Heart left ventricle (tissue), 16 donors: ENCODE measurements around the gene LHFPL4. TPM values are rescaled to one million over a fixed set of nuclear protein-coding genes. Genes with fewer than 3 reads are reported as not detected.

Experiments
- ATAC-seq, 4 donors: fragments of 200-7000 bp; cut with Tn5 transposase; one replicate each; pipeline ENCODE4 v1.9.1; 2020 to 2022; ENCODE audit warnings: moderate library complexity in 4 of 4, mild to moderate bottlenecking in 3 of 4, moderate number of reproducible peaks in 1 of 4
- DNase-seq, 5 donors: peaks; one replicate each; pipeline ENCODE4 v3.0.0-alpha.2; 2020
- H3K27ac ChIP-seq, 12 donors: fragments of 200-600 bp; sonication (generic) in 4 of 12; one replicate each; pipeline versions ENCODE4 v1.5.0 to v1.8.0; 2016 to 2022; ENCODE audit warnings: mild to moderate bottlenecking in 2 of 12
- H3K27me3 ChIP-seq, 9 donors: fragments of 200-600 bp; sonication (generic) in 2 of 9; one replicate each; pipeline versions ENCODE4 v1.5.1 to v1.8.0; 2016 to 2022; ENCODE audit warnings: mild to moderate bottlenecking in 3 of 9
- H3K36me3 ChIP-seq, 9 donors: fragments of 200-600 bp; sonication (generic) in 2 of 9; one replicate each; pipeline versions ENCODE4 v1.5.0 to v1.8.0; 2018 to 2022; ENCODE audit warnings: mild to moderate bottlenecking in 2 of 9
- H3K4me1 ChIP-seq, 12 donors: fragments of 200-600 bp; sonication (generic) in 4 of 12; one replicate each; pipeline versions ENCODE4 v1.5.0 to v1.8.0; 2016 to 2022; ENCODE audit warnings: mild to moderate bottlenecking in 3 of 12
- H3K4me3 ChIP-seq, 12 donors: fragments of 200-600 bp; sonication (generic) in 4 of 12; one replicate each; pipeline versions ENCODE4 v1.5.0 to v1.8.0; 2017 to 2022; ENCODE audit warnings: mild to moderate bottlenecking in 9 of 12, moderate library complexity in 4 of 12
- H3K9me3 ChIP-seq, 12 donors: fragments of 200-600 bp; sonication (generic) in 4 of 12; one replicate each; pipeline versions ENCODE4 v1.5.0 to v1.8.0; 2016 to 2022; ENCODE audit warnings: mild to moderate bottlenecking in 1 of 12
- CTCF ChIP-seq, 12 donors: fragments of 200-600 bp; sonication (generic) in 4 of 12; IDR thresholded peaks; one replicate each; pipeline versions ENCODE4 v1.5.0 to v1.8.0; 2018 to 2022; ENCODE audit warnings: antibody characterized with exemption in 12 of 12, mild to moderate bottlenecking in 5 of 12
- POLR2A ChIP-seq, 2 donors: fragments of 450-650 bp; IDR thresholded peaks; one replicate each; pipeline ENCODE4 v1.6.1; 2017; ENCODE audit warnings: antibody characterized with exemption in 2 of 2, mild to moderate bottlenecking in 2 of 2, moderate library complexity in 2 of 2
- WGBS, 4 donors: extraction: QIAGEN DNeasy Blood & Tissue Kit in 2 of 4; methylation state at CpG; one replicate each; pipeline versions ENCODE4 v1.1.5 to v1.1.7; 2013 to 2018; 5-methylcytosine and 5-hydroxymethylcytosine counted together
- intact Hi-C, 10 donors: fragments of 100-400 bp; cut with DNase I; formaldehyde crosslinking; loops; one replicate each; pipeline versions ENCODE4 v1.11.1 to v1.14.2; 2022
- polyA plus RNA-seq, 2 donors: library from polyadenylated mRNA; stranded (reverse); fragments of 200-250 nt; gene quantifications; one replicate each; pipeline ENCODE4 v1.2.3, GENCODE V29; 2013
- total RNA-seq, 9 donors: library from RNA; depleted of rRNA in 2 of 9; stranded (reverse); fragments of >200 nt in 2 of 9; fragmentation: NEBNext Ultra II Directional in 3 of 9; extraction: Animal tissue kit (Norgen Biotek cat#: 25700) in 3 of 9; gene quantifications; one replicate each; pipeline versions ENCODE4 v1.1.0 to v1.2.4, GENCODE V29; 2016 to 2023
- donor health status: ischemic (EF 13 %, LVEDD 7.1; RV severe dilation, severe dysfunction).
- donor health status: healthy with polysubstance abuse.
- donor health status: DM: no; HTN: yes; CAD: no.
- donor health status: DM: no; HTN: no; CAD: no.
- donor health status: ischemic (EF 25% LVEDD 6.9; RV normal size, moderate dysfunction).
- donor health status: ischemic (EF 25% LVEDD 5.7; RV mildly dilated, moderate dysfunction).
- donor health status: healthy.
- donor health status: DM: yes; HTN: yes; CAD: no.
- donor health status: ischemic (EF 35%, LVEDD 5.7; RV mildly dilated, moderate dysfunction).
- donor health status: nonischemic (EF 11% LVEDD 7.7; RV severe dilation, severe dysfunction).
- donor health status: DM: yes; HTN: yes; CAD: no.
- donor health status: PGD.
- donor health status: ischemic (EF 29% LVEDD 5.4; RV normal size, mild dysfunction).
- donor health status: nonischemic (EF 23%, LVEDD 6.1; RV moderate dilation, normal function).

Gene LHFPL4
- total and polyA plus RNA-seq, 11 donors = 0.08 TPM; not detected in 10

- ATAC-seq = no peak
These were observed 80.0 kb downstream of the LHFPL4 start for GRCh38 chr3:9473496-9474065.

DNA sequence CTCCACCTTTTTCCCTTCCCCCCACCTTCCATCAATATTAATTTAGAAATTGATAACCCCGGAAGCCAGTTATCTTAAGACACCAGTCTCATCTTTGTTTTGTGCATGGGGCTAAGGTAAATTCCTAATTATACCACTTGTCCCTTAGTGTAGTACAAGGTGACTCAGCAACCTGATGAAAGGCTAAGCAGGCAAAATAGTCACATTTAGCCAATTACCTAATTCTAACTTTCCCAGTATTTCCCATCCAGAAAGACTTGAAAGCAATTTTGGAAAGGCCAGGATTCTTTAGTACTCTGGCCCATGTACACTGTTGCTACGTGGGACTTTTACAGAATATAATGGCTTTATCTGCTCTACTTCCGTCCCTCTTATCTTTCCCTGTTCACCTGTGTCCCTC, 83.6 kb downstream of the LHFPL4 start:
- Histone ChIP-seq H3K4me1 (no peaks in the 10 kb centered on the region), H3K9me3 (no peaks in the 10 kb centered on the region), H3K4me3 (no peak overlapping the region), H3K36me3 (peaks cover 6 to 100% (median 100%) of the 10 kb centered on the region in 9 donors), H3K27ac (no peak overlapping the region), H3K27me3 (no peaks in the 10 kb centered on the region)
- intact Hi-C loops = loop anchor here in 2 of 10 donors (5.0 kb wide), 2 partner anchors 38 to 502 kb away; no protein-coding TSS in a partner anchor
- no peak for DNase-seq
- no peak for ATAC-seq
- TF ChIP-seq CTCF (IDR thresholded peaks at IDR 0.05) (no peak), POLR2A (IDR thresholded peaks at IDR 0.05) (no peak)
- WGBS, 4 donors = 75 to 78% (median 77%) methylated on average over 3 of the region's 3 CpGs

More at GRCh38 chr3:9473496-9474065, 80.0 kb downstream of the LHFPL4 start:
- no peak for DNase-seq
- TF ChIP-seq CTCF (IDR thresholded peaks at IDR 0.05) (no peak), POLR2A (IDR thresholded peaks at IDR 0.05) (no peak)
- H3K27ac ChIP-seq = no peak overlapping the region
- intact Hi-C loops = loop anchor here in 2 of 10 donors (5.0 kb wide), 2 partner anchors 41 to 499 kb away; no protein-coding TSS in a partner anchor
- H3K36me3 ChIP-seq = peaks cover 3 to 100% (median 100%) of the 10 kb centered on the region in 9 donors
- no peaks in the 10 kb centered on the region for H3K9me3 ChIP-seq
- no peaks in the 10 kb centered on the region for H3K27me3 ChIP-seq
- no peaks in the 10 kb centered on the region for H3K4me1 ChIP-seq
- H3K4me3 ChIP-seq = no peak overlapping the region

DNA sequence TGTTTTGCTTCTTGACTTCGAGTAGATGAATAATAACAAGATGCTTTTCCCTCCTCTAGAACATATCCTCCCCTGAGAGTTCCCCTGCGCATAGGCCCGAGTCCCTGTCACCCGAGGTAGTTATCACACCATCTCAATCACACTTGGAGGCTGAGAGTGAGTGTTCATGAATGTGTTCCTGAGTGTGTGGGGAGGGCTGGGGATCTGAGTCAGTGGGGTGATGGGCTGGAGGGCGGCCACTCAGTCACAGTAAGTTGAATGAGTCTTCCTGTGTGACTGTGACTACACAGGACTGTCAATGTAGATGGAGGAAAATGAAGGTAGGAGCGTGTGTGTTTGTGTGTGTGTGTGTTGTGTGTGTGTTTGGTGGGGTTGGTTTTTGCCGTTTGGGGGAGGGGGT, 85.2 kb downstream of the LHFPL4 start:
- WGBS, 4 donors = 83 to 85% (median 84%) methylated on average over 7 of the region's 7 CpGs

DNA sequence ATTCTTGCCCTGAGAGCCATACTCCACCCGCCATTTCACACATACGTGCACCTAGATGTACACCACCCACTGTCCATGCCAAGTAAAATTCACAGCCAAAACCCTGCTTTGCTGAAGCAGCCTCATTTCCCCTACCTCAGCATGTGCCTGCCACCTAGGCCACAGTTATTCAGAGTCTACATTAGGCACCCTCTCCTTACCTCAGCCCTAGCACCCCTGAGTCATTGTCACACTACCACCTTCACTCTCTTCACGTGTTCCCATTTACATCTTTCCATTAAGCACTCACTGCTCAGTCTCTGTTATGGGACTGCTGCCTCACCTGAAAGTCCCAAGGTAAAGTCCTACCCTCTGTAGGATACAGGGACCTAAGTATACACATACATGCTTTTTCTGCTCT, 86.2 kb downstream of the LHFPL4 start:
- WGBS, 4 donors = 91 to 99% (median 92%) methylated on average over 3 of the region's 3 CpGs

More for the DNA sequence above, 85.2 kb downstream of the LHFPL4 start:
- TF ChIP-seq CTCF (IDR thresholded peaks at IDR 0.05) (no peak), POLR2A (IDR thresholded peaks at IDR 0.05) (no peak)
- ATAC-seq (no peak), DNase-seq (no peak)
- no peak overlapping the region for H3K27ac ChIP-seq
- H3K9me3 ChIP-seq = no peaks in the 10 kb centered on the region
- intact Hi-C loops = no loop called here
- H3K27me3 ChIP-seq = no peaks in the 10 kb centered on the region
- H3K4me3 ChIP-seq = no peak overlapping the region
- no peaks in the 10 kb centered on the region for H3K4me1 ChIP-seq
- peaks cover 3 to 100% (median 100%) of the 10 kb centered on the region in 9 donors for H3K36me3 ChIP-seq

More for the DNA sequence above, 86.2 kb downstream of the LHFPL4 start:
- Histone ChIP-seq H3K27me3 (no peaks in the 10 kb centered on the region), H3K4me3 (no peak overlapping the region), H3K36me3 (peaks cover 3 to 100% (median 100%) of the 10 kb centered on the region in 9 donors), H3K9me3 (no peaks in the 10 kb centered on the region), H3K4me1 (no peaks in the 10 kb centered on the region), H3K27ac (no peak overlapping the region)
- ATAC-seq = no peak
- TF ChIP-seq CTCF (IDR thresholded peaks at IDR 0.05) (no peak), POLR2A (IDR thresholded peaks at IDR 0.05) (no peak)
- intact Hi-C loops = no loop called here
- DNase-seq = no peak
